HFF-Myc (cell line): ENCODE results near the gene GPR22.

Experiments
- DNase-seq: peaks from one replicate; pipeline ENCODE4 v3.0.0-alpha.2; 2011; ENCODE audit warnings: low read depth; ENCODE audit errors: extremely low read depth
- H3K4me3 ChIP-seq: replicated peaks from 2 replicates; pipeline ENCODE4 v1.5.1; 2011; ENCODE audit warnings: low read depth, mild to moderate bottlenecking, control low read depth, low read length
- CTCF ChIP-seq: IDR thresholded peaks from 2 replicates; pipeline ENCODE4 v1.5.1; 2012; ENCODE audit warnings: mild to moderate bottlenecking, low read depth, low read length, control low read depth; ENCODE audit errors: missing control alignments

Gene GPR22

GRCh38 chr7:107441581-107442422, 28.1 kb upstream of the GPR22 start:
- H3K4me3 ChIP-seq = no peak overlapping the region
- TF ChIP-seq CTCF = no peak
- DNase-seq = no peak

GRCh38 chr7:107442678-107443077, 27.2 kb upstream of the GPR22 start:
- no peak for TF ChIP-seq CTCF
- DNase-seq = no peak
- no peak overlapping the region for H3K4me3 ChIP-seq

GRCh38 chr7:107446531-107446930, 23.3 kb upstream of the GPR22 start:
- DNase-seq = peak; percentile 25
- no peak overlapping the region for H3K4me3 ChIP-seq
- no peak for TF ChIP-seq CTCF

- no peak for TF ChIP-seq CTCF
- no peak for DNase-seq
- H3K4me3 ChIP-seq = no peak overlapping the region
Observed at GRCh38 chr7:107446988-107447387, 22.9 kb upstream of the GPR22 start.

- TF ChIP-seq CTCF = no peak
- H3K4me3 ChIP-seq = no peak overlapping the region
- DNase-seq = no peak
Observed at GRCh38 chr7:107450970-107451369, 18.9 kb upstream of the GPR22 start.

- no peak for DNase-seq
- H3K4me3 ChIP-seq = no peak overlapping the region
- TF ChIP-seq CTCF = no peak
Observed at GRCh38 chr7:107453388-107453787, 16.5 kb upstream of the GPR22 start.
